Upper lobe of right lung (tissue), 1 donor: ENCODE data around the gene MED17. TPM values are rescaled to one million over a fixed set of nuclear protein-coding genes. Genes with fewer than 3 reads are reported as not detected.

Experiments used
- ATAC-seq: fragments of 200-7000 bp; cut with Tn5 transposase; one replicate; pipeline ENCODE4 v1.9.1; 2020; ENCODE audit warnings: mild to moderate bottlenecking, moderate library complexity
- DNase-seq: peaks from one replicate; pipeline ENCODE4 v3.0.0-alpha.2; 2020
- H3K27ac ChIP-seq: fragments of 200-600 bp; one replicate; pipeline ENCODE4 v1.8.0; 2022
- H3K27me3 ChIP-seq: fragments of 200-600 bp; one replicate; pipeline ENCODE4 v1.8.0; 2022; ENCODE audit warnings: mild to moderate bottlenecking
- H3K36me3 ChIP-seq: fragments of 200-600 bp; one replicate; pipeline ENCODE4 v1.8.0; 2022
- H3K4me1 ChIP-seq: fragments of 200-600 bp; one replicate; pipeline ENCODE4 v1.8.0; 2022
- H3K4me3 ChIP-seq: fragments of 200-600 bp; one replicate; pipeline ENCODE4 v1.8.0; 2022; ENCODE audit warnings: mild to moderate bottlenecking
- H3K9me3 ChIP-seq: fragments of 200-600 bp; one replicate; pipeline ENCODE4 v1.8.0; 2022
- CTCF ChIP-seq: fragments of 200-600 bp; IDR thresholded peaks from one replicate; pipeline ENCODE4 v1.8.0; 2022; ENCODE audit warnings: antibody characterized with exemption
- intact Hi-C: fragments of 100-400 bp; cut with DNase I; formaldehyde crosslinking; loops from one replicate; pipeline ENCODE4 v1.11.0; 2022
- total RNA-seq: library from RNA; stranded (reverse); fragmentation: NEBNext Ultra II Directional; extraction: Animal tissue kit (Norgen Biotek cat#: 25700); gene quantifications from one replicate; pipeline ENCODE4 v1.2.1, GENCODE V29; 2021
- donor health status: DM: no; HTN: yes; CAD: no; lungs with severe emphysema.

The MED17 gene
- total RNA-seq, 1 donor from 2014 or later: 25.8 TPM

- intact Hi-C loops: no loop called here
- no peaks in the 10 kb centered on the region for H3K4me1 ChIP-seq
- no peaks in the 10 kb centered on the region for H3K36me3 ChIP-seq
- H3K27ac ChIP-seq: no peak overlapping the region
- DNase-seq: no peak
- no peak for TF ChIP-seq CTCF
- no peaks in the 10 kb centered on the region for H3K9me3 ChIP-seq
- no peaks in the 10 kb centered on the region for H3K27me3 ChIP-seq
- no peak overlapping the region for H3K4me3 ChIP-seq
- no peak for ATAC-seq
Measured at GRCh38 chr11:93831343-93832127, 47.5 kb downstream of the MED17 start.

GRCh38 chr11:93832780-93833179, 48.7 kb downstream of the MED17 start:
- H3K27ac ChIP-seq: no peak overlapping the region
- H3K9me3 ChIP-seq: no peaks in the 10 kb centered on the region
- no peaks in the 10 kb centered on the region for H3K4me1 ChIP-seq
- ATAC-seq (no peak), DNase-seq (no peak)
- H3K27me3 ChIP-seq: no peaks in the 10 kb centered on the region
- H3K36me3 ChIP-seq: no peaks in the 10 kb centered on the region
- no peak overlapping the region for H3K4me3 ChIP-seq
- intact Hi-C loops: no loop called here
- TF ChIP-seq CTCF: no peak

- Histone ChIP-seq H3K36me3 (no peaks in the 10 kb centered on the region), H3K4me1 (no peaks in the 10 kb centered on the region), H3K9me3 (no peaks in the 10 kb centered on the region), H3K27me3 (no peaks in the 10 kb centered on the region), H3K27ac (no peak overlapping the region), H3K4me3 (no peak overlapping the region)
- intact Hi-C loops: no loop called here
- ATAC-seq (no peak), DNase-seq (no peak)
- no peak for TF ChIP-seq CTCF
Measured at GRCh38 chr11:93838967-93839366, 54.9 kb downstream of the MED17 start.

- DNase-seq (no peak), ATAC-seq (no peak)
- Histone ChIP-seq H3K4me3 (no peak overlapping the region), H3K9me3 (no peaks in the 10 kb centered on the region), H3K4me1 (no peaks in the 10 kb centered on the region), H3K27me3 (no peaks in the 10 kb centered on the region), H3K36me3 (no peaks in the 10 kb centered on the region), H3K27ac (no peak overlapping the region)
- intact Hi-C loops: no loop called here
- no peak for TF ChIP-seq CTCF
Measured at GRCh38 chr11:93840180-93840579, 56.1 kb downstream of the MED17 start.

- Histone ChIP-seq H3K27me3 (no peaks in the 10 kb centered on the region), H3K4me1 (no peaks in the 10 kb centered on the region), H3K4me3 (no peak overlapping the region), H3K36me3 (no peaks in the 10 kb centered on the region), H3K27ac (no peak overlapping the region), H3K9me3 (no peaks in the 10 kb centered on the region)
- DNase-seq (no peak), ATAC-seq (no peak)
- intact Hi-C loops: no loop called here
- TF ChIP-seq CTCF: no peak
Measured at GRCh38 chr11:93840981-93841380, 56.9 kb downstream of the MED17 start.

GRCh38 chr11:93841446-93841845, 57.4 kb downstream of the MED17 start:
- H3K36me3 ChIP-seq: no peaks in the 10 kb centered on the region
- no peak for ATAC-seq
- DNase-seq: no peak
- no peak overlapping the region for H3K4me3 ChIP-seq
- intact Hi-C loops: no loop called here
- no peak overlapping the region for H3K27ac ChIP-seq
- H3K4me1 ChIP-seq: no peaks in the 10 kb centered on the region
- no peaks in the 10 kb centered on the region for H3K27me3 ChIP-seq
- no peak for TF ChIP-seq CTCF
- no peaks in the 10 kb centered on the region for H3K9me3 ChIP-seq
